AML-193 (cell line): ENCODE data around the gene PMEPA1.

Source experiments
- DNase-seq, 2 experiments: peaks; one replicate each; lab custom pipeline; 2025; lab: John Stamatoyannopoulos, UW

Gene PMEPA1

GRCh38 chr20:57736738-57737347 lies 27.0 kb upstream of the PMEPA1 start:
- DNase-seq = no peak

GRCh38 chr20:57735831-57736737 lies 26.3 kb upstream of the PMEPA1 start:
- no peak for DNase-seq

- no peak for DNase-seq
Measured at GRCh38 chr20:57734754-57735153, 24.9 kb upstream of the PMEPA1 start.

GRCh38 chr20:57732226-57732625 lies 22.4 kb upstream of the PMEPA1 start:
- DNase-seq = no peak

GRCh38 chr20:57728762-57729161 lies 18.9 kb upstream of the PMEPA1 start:
- no peak for DNase-seq

GRCh38 chr20:57727863-57728262 lies 18.0 kb upstream of the PMEPA1 start:
- DNase-seq = no peak

- DNase-seq = no peak
Measured at GRCh38 chr20:57725636-57726035, 15.8 kb upstream of the PMEPA1 start.

GRCh38 chr20:57724610-57725405 lies 15.0 kb upstream of the PMEPA1 start:
- DNase-seq = no peak

- no peak for DNase-seq
Measured at GRCh38 chr20:57723816-57724215, 14.0 kb upstream of the PMEPA1 start.

- no peak for DNase-seq
Measured at GRCh38 chr20:57719951-57720350, 10.1 kb upstream of the PMEPA1 start.

GRCh38 chr20:57718490-57719009 lies 8.7 kb upstream of the PMEPA1 start:
- no peak for DNase-seq

- no peak for DNase-seq
Measured at GRCh38 chr20:57717797-57718196, 8.0 kb upstream of the PMEPA1 start.

GRCh38 chr20:57716901-57717300 lies 7.1 kb upstream of the PMEPA1 start:
- no peak for DNase-seq

GRCh38 chr20:57716202-57716601 lies 6.4 kb upstream of the PMEPA1 start:
- no peak for DNase-seq

- DNase-seq = no peak
Measured at GRCh38 chr20:57715268-57715904, 5.6 kb upstream of the PMEPA1 start.

GRCh38 chr20:57714409-57715267 lies 4.8 kb upstream of the PMEPA1 start:
- DNase-seq = no peak

GRCh38 chr20:57713951-57714350 lies 4.1 kb upstream of the PMEPA1 start:
- DNase-seq = no peak

- no peak for DNase-seq
Measured at GRCh38 chr20:57713505-57713903, 3.7 kb upstream of the PMEPA1 start.

- DNase-seq = no peak
Measured at GRCh38 chr20:57712851-57713504, 3.2 kb upstream of the PMEPA1 start.

GRCh38 chr20:57712341-57712740 lies 2.5 kb upstream of the PMEPA1 start:
- DNase-seq = no peak
